HG02763 (cell line): ENCODE data around the gene ADGRD1.
"Not testable (repeated sequence)": the region's sequence is repeated elsewhere in the genome, so short reads cannot be mapped to it uniquely, and the experiment has no call there.

Experiments
- ATAC-seq: cut with Tn5 transposase; IDR thresholded peaks from one replicate; pipeline ENCODE4 v1.9.1; 2021; ENCODE audit warnings: mild to moderate bottlenecking, moderate library complexity; ENCODE audit not compliant: unreplicated experiment

Gene ADGRD1

GRCh38 chr12:130953771-130954543 lies at the start of gene ADGRD1:
ADGRD1 (plus strand) TSS chr12:130953907; CDS start chr12:130954466, 559 bp downstream.
- ATAC-seq: no peak

- no peak for ATAC-seq
Observed at GRCh38 chr12:130904064-130904463, 49.6 kb upstream of the ADGRD1 start.

GRCh38 chr12:130904936-130905455 lies 48.7 kb upstream of the ADGRD1 start:
- ATAC-seq: not testable (repeated sequence)

GRCh38 chr12:130909111-130909510 lies 44.6 kb upstream of the ADGRD1 start:
- ATAC-seq: no peak

GRCh38 chr12:130911193-130911592 lies 42.5 kb upstream of the ADGRD1 start:
- no peak for ATAC-seq

- no peak for ATAC-seq
Observed at GRCh38 chr12:130911933-130912332, 41.8 kb upstream of the ADGRD1 start.

- no peak for ATAC-seq
Observed at GRCh38 chr12:130916241-130916911, 37.3 kb upstream of the ADGRD1 start.

- ATAC-seq: no peak
Observed at GRCh38 chr12:130917607-130918006, 36.1 kb upstream of the ADGRD1 start.

GRCh38 chr12:130919086-130919485 lies 34.6 kb upstream of the ADGRD1 start:
- no peak for ATAC-seq

- no peak for ATAC-seq
Observed at GRCh38 chr12:130920119-130920703, 33.5 kb upstream of the ADGRD1 start.

GRCh38 chr12:130920723-130921381 lies 32.9 kb upstream of the ADGRD1 start:
- no peak for ATAC-seq

GRCh38 chr12:130922511-130922953 lies 31.2 kb upstream of the ADGRD1 start:
- no peak for ATAC-seq

- ATAC-seq: no peak
Observed at GRCh38 chr12:130924966-130925665, 28.6 kb upstream of the ADGRD1 start.

GRCh38 chr12:130925666-130926015 lies 28.1 kb upstream of the ADGRD1 start:
- no peak for ATAC-seq

- no peak for ATAC-seq
Observed at GRCh38 chr12:130929363-130929762, 24.3 kb upstream of the ADGRD1 start.

- no peak for ATAC-seq
Observed at GRCh38 chr12:130932061-130932930, 21.4 kb upstream of the ADGRD1 start.

GRCh38 chr12:130933269-130933995 lies 20.3 kb upstream of the ADGRD1 start:
- ATAC-seq: no peak

- no peak for ATAC-seq
Observed at GRCh38 chr12:130934753-130935152, 19.0 kb upstream of the ADGRD1 start.

GRCh38 chr12:130936561-130936960 lies 17.1 kb upstream of the ADGRD1 start:
- no peak for ATAC-seq
